GM23338 (cell line): ENCODE data around the gene TENT4A.

Source experiments
- CREB1 ChIP-seq: fragments of 250-450 bp; sonication (Bioruptor Pico); IDR thresholded peaks from 2 replicates; pipeline ENCODE4 v1.5.0; 2020; ENCODE audit warnings: low read depth, mild to moderate bottlenecking, moderate library complexity
- CTCF ChIP-seq, 2 experiments: fragments of 200-600 bp in 1 of 2; sonication (generic) in 1 of 2; conservative IDR thresholded peaks; 2 replicates each; pipeline versions ENCODE4 v1.5.1 to v1.6.1; 2016 to 2017; ENCODE audit warnings: antibody characterized with exemption in 2 of 2, low read depth in 2 of 2, mild to moderate bottlenecking in 2 of 2, moderate library complexity in 1 of 2
- EZH2 ChIP-seq: fragments of 200-600 bp; sonication (generic); IDR thresholded peaks from one replicate; pipeline ENCODE4 v1.8.0; 2017; ENCODE audit warnings: antibody characterized with exemption, mild to moderate bottlenecking, low read depth; ENCODE audit not compliant: unreplicated experiment
- EZH2phosphoT487 ChIP-seq: fragments of 200-600 bp; sonication (generic); IDR thresholded peaks from one replicate; pipeline ENCODE4 v1.8.1; 2018; ENCODE audit warnings: antibody characterized with exemption; ENCODE audit not compliant: unreplicated experiment
- JUNB ChIP-seq: IDR thresholded peaks from one replicate; pipeline ENCODE4 v1.6.1; 2016; ENCODE audit warnings: antibody characterized with exemption; ENCODE audit not compliant: unreplicated experiment
- NANOG ChIP-seq: IDR thresholded peaks from 2 replicates; pipeline ENCODE4 v1.6.1; 2016; ENCODE audit warnings: antibody characterized with exemption, borderline replicate concordance
- POLR2AphosphoS5 ChIP-seq: IDR thresholded peaks from 2 replicates; pipeline ENCODE4 v1.6.1; 2016; ENCODE audit warnings: antibody characterized with exemption, low read depth
- REST ChIP-seq: IDR thresholded peaks from one replicate; pipeline ENCODE4 v1.6.1; 2018; ENCODE audit warnings: antibody characterized with exemption; ENCODE audit not compliant: unreplicated experiment
- ZNF331 ChIP-seq: fragments of 250-450 bp; sonication (Bioruptor Pico); IDR thresholded peaks from 2 replicates; pipeline ENCODE4 v1.5.0; 2020; ENCODE audit warnings: low read depth, mild to moderate bottlenecking, moderate library complexity
- TF ChIP-seq, protein P1 (sequence below): IDR thresholded peaks from 2 replicates; pipeline ENCODE4 v1.6.1; 2016; ENCODE audit warnings: antibody characterized with exemption

DNA sequence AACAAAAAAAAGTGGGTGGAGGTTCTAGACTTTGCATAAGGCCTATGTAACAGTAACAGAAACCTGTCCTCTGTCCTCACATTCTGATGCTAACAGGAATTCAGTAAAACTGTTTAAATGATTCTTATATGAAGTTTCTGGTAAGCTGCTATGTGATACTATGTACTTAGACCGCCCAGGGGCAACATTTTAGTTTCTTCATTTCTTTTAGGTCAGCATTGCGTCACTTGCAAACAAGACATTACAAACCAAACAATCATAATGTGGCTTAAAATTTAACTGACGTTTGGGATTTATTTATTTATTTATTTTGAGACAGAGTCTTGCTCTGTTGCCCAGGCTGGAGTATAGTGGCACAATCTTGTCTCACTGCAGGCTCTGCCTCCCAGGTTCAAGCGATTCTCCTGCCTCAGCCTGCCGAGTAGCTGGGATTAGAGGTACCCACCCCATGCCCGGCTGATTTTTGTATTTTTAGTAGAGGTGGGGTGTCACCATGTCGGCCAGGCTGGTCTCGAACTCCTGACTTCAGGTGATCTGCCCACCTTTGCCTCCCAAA lies 44.3 kb downstream of the TENT4A start:
- no peak for TF ChIP-seq CTCF (conservative IDR thresholded peaks at IDR 0.05; ENCODE audit: low read depth in 2 of 2)
- no peak for TF ChIP-seq POLR2AphosphoS5
- no peak for TF ChIP-seq EZH2
- TF ChIP-seq CREB1 (CRISPR knock-in tag) = no peak
- no peak for TF ChIP-seq JUNB
- TF ChIP-seq REST = no peak
- no peak for TF ChIP-seq NANOG
- TF ChIP-seq, protein P1, sequence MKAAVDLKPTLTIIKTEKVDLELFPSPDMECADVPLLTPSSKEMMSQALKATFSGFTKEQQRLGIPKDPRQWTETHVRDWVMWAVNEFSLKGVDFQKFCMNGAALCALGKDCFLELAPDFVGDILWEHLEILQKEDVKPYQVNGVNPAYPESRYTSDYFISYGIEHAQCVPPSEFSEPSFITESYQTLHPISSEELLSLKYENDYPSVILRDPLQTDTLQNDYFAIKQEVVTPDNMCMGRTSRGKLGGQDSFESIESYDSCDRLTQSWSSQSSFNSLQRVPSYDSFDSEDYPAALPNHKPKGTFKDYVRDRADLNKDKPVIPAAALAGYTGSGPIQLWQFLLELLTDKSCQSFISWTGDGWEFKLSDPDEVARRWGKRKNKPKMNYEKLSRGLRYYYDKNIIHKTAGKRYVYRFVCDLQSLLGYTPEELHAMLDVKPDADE = no peak
- no peak for TF ChIP-seq EZH2phosphoT487
- TF ChIP-seq ZNF331 (CRISPR knock-in tag) = no peak
